OCI-LY1 (cell line): ENCODE results near the gene SCAMP2.

Experiments
- H2AFZ ChIP-seq: fragments of 200-600 bp; sonication (generic), shearing (Covaris generic); 2 replicates; pipeline ENCODE4 v1.6.0; 2014; ENCODE audit warnings: antibody characterized with exemption, mild to moderate bottlenecking, low read length
- H3F3A ChIP-seq: fragments of 200-600 bp; sonication (generic), shearing (Covaris generic); 2 replicates; pipeline ENCODE4 v1.6.0; 2014; ENCODE audit warnings: mild to moderate bottlenecking, antibody characterized with exemption, low read length, moderate library complexity; ENCODE audit not compliant: insufficient read depth
- H3K27ac ChIP-seq: fragments of 200-600 bp; sonication (generic); 2 replicates; pipeline ENCODE4 v1.5.1; 2014; ENCODE audit warnings: low read length, mixed run types, mild to moderate bottlenecking, low read depth; ENCODE audit not compliant: poor library complexity, severe bottlenecking
- H3K27me3 ChIP-seq: fragments of 200-600 bp; sonication (generic); 2 replicates; pipeline ENCODE4 v1.6.0; 2014; ENCODE audit warnings: antibody characterized with exemption, mild to moderate bottlenecking, low read length, moderate library complexity; ENCODE audit not compliant: insufficient read depth
- H3K36me3 ChIP-seq: fragments of 200-600 bp; sonication (generic); 2 replicates; pipeline ENCODE4 v1.6.1; 2014; ENCODE audit warnings: mild to moderate bottlenecking, antibody characterized with exemption, low read length, moderate library complexity, mixed read lengths; ENCODE audit not compliant: insufficient read depth
- H3K4me1 ChIP-seq: fragments of 200-600 bp; sonication (generic); 2 replicates; pipeline ENCODE4 v1.5.1; 2014; ENCODE audit warnings: mild to moderate bottlenecking, low read length, moderate library complexity; ENCODE audit not compliant: insufficient read depth, severe bottlenecking
- H3K4me2 ChIP-seq: fragments of 200-600 bp; sonication (generic), shearing (Covaris generic); 2 replicates; pipeline ENCODE4 v1.6.1; 2014; ENCODE audit warnings: low read length
- H3K4me3 ChIP-seq: fragments of 200-600 bp; sonication (generic); 2 replicates; pipeline ENCODE4 v1.5.1; 2014; ENCODE audit warnings: low read length, low read depth, mild to moderate bottlenecking, mixed read lengths; ENCODE audit not compliant: poor library complexity, severe bottlenecking
- H3K79me2 ChIP-seq: fragments of 200-600 bp; shearing (Covaris generic); 2 replicates; pipeline ENCODE4 v1.6.1; 2016; ENCODE audit warnings: mixed run types, low read length, mixed read lengths; ENCODE audit not compliant: insufficient read depth
- H3K9ac ChIP-seq: fragments of 200-600 bp; sonication (generic), shearing (Covaris generic); 2 replicates; pipeline ENCODE4 v1.6.1; 2014; ENCODE audit warnings: mild to moderate bottlenecking, low read length, mixed read lengths
- H3K9me2 ChIP-seq: fragments of 200-600 bp; sonication (generic), shearing (Covaris generic); 2 replicates; pipeline ENCODE4 v1.6.1; 2014; ENCODE audit warnings: low read depth, mild to moderate bottlenecking, low read length, mixed read lengths
- H3K9me3 ChIP-seq: fragments of 200-600 bp; shearing (Covaris generic); 2 replicates; pipeline ENCODE4 v1.6.1; 2014; ENCODE audit warnings: low read length, mixed read lengths
- H4K20me1 ChIP-seq: fragments of 200-600 bp; sonication (generic), shearing (Covaris generic); 2 replicates; pipeline ENCODE4 v1.6.0; 2016; ENCODE audit warnings: mild to moderate bottlenecking, low read length; ENCODE audit not compliant: insufficient read depth
- CTCF ChIP-seq: fragments of 200-600 bp; sonication (generic), shearing (Covaris generic); IDR thresholded peaks from 2 replicates; pipeline ENCODE4 v1.5.1; 2017; ENCODE audit warnings: mild to moderate bottlenecking, antibody characterized with exemption, low read length, moderate library complexity, mixed read lengths
- EZH2 ChIP-seq: fragments of 200-600 bp; sonication (generic), shearing (Covaris generic); IDR thresholded peaks from 2 replicates; pipeline ENCODE4 v1.8.0; 2017; ENCODE audit warnings: borderline replicate concordance, mixed run types, mild to moderate bottlenecking, antibody characterized with exemption, low read length, moderate library complexity, mixed read lengths

Gene SCAMP2

GRCh38 chr15:74840851-74841775, 32.1 kb downstream of the SCAMP2 start:
- no peaks in the 10 kb centered on the region for H3F3A ChIP-seq
- no peaks in the 10 kb centered on the region for H3K9me3 ChIP-seq
- H3K4me2 ChIP-seq = peak overlapping the region; percentile 73
- H3K27me3 ChIP-seq = no peaks in the 10 kb centered on the region
- no peaks in the 10 kb centered on the region for H3K79me2 ChIP-seq
- peaks cover 51% of the 10 kb centered on the region for H3K4me1 ChIP-seq
- peak overlapping the region; percentile 82; the same call in 1 of the 2 replicates for H3K9ac ChIP-seq
- no peak overlapping the region for H2AFZ ChIP-seq
- H3K4me3 ChIP-seq = peak overlapping the region; percentile 78
- H4K20me1 ChIP-seq = no peaks in the 10 kb centered on the region
- H3K9me2 ChIP-seq = no peaks in the 10 kb centered on the region
- no peak overlapping the region for H3K27ac ChIP-seq
- H3K36me3 ChIP-seq = peaks cover 27% of the 10 kb centered on the region; the same call in 1 of the 2 replicates
- TF ChIP-seq CTCF (no peak), EZH2 (no peak)

DNA sequence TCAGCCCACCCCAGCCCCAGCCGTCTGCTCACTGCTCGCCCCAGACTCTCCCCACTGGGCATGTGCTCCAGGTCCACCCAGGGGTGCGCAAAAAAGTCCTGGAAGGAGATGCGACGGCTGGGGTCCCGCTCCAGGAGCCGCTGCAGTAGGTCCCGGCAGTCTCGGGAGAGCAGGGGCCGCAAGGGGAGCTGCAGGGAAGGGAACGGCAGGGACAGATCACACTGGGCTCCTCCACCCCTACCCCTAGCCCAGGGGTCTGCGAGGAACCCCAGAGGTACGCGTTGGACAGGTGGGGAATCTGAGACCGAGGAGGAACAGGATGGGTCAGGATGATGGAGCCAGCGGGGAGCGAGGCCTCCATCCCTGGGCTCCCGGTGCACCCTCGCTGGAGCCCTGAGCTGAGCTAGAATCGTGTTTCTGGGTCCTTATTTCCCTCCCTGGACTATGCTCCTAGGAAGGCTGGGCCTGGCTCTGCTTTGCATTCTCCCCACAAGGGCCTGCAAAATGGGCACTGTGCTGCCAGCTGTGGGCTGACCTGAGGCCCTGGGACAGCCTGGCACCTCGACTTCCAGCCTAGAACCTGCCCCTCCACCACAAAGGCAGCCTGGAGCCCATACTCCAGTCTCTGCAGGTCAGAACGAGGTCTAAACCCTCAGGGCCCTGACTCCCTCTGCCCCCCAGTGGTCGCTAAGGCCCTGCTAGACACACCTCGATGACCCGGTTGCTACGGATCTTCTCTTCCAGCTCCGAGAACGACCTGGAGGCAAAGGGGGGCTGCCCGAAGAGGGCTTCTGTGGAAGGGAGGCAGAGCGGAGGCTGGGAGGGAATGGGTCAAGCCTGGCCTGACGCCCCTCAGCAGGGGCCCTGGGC, 33.4 kb downstream of the SCAMP2 start:
- Histone ChIP-seq H3K9me2 (no peaks in the 10 kb centered on the region), H2AFZ (no peak overlapping the region), H3K9ac (peak overlapping the region; percentile 17; the same call in 1 of the 2 replicates), H3K4me3 (no peak overlapping the region), H3K27ac (no peak overlapping the region), H3F3A (no peaks in the 10 kb centered on the region), H3K79me2 (no peaks in the 10 kb centered on the region), H4K20me1 (no peaks in the 10 kb centered on the region), H3K4me1 (peaks cover 42% of the 10 kb centered on the region), H3K36me3 (peaks cover 27% of the 10 kb centered on the region; the same call in 1 of the 2 replicates), H3K9me3 (no peaks in the 10 kb centered on the region), H3K27me3 (no peaks in the 10 kb centered on the region), H3K4me2 (no peak overlapping the region; the same call in 1 of the 2 replicates)
- TF ChIP-seq CTCF (peak; percentile 50), EZH2 (no peak)

DNA sequence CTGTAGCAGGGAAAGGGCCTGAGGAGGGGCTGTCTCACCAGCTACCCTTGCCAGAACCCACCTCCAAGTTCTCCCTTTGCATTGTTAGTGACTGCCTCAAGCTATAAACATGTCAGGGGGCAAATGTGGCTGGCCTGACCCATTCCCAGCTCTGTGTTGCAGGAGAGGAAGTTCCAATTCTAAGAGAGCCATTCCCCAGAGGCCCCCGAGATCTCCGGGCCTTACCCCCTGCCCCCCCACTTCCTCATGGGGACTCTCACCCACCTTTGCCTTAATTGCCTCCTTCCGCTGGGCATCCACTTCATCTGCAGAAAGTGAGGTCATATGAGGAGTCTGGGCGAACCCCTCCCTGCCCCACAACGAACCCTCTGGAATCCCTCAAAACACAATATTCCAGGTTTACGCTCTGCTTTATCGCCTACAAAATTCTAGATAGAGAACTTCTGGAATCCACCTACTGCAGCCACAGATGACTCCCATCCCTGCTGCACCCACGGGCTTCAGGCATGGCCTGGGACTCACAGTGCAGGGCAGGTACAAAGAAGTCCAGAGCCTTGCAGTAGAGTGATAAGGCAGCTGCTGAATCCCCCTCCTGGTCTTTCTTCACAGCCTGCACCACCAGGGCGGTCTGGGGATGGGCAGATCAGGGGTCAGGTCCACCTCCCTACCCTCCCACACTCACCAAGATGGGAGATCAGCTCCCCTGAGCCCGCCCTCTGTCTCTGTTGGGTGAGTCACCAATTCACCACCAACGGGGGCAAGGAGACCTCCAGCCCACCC, 34.2 kb downstream of the SCAMP2 start:
- no peaks in the 10 kb centered on the region for H4K20me1 ChIP-seq
- no peaks in the 10 kb centered on the region for H3K9me3 ChIP-seq
- H3K4me2 ChIP-seq = no peak overlapping the region
- H3K79me2 ChIP-seq = no peaks in the 10 kb centered on the region
- TF ChIP-seq CTCF (no peak), EZH2 (no peak)
- no peak overlapping the region for H3K4me3 ChIP-seq
- H3K9me2 ChIP-seq = no peaks in the 10 kb centered on the region
- H3K9ac ChIP-seq = no peak overlapping the region
- peaks cover 20% of the 10 kb centered on the region; the same call in 1 of the 2 replicates for H3K36me3 ChIP-seq
- peaks cover 34% of the 10 kb centered on the region for H3K4me1 ChIP-seq
- H3K27ac ChIP-seq = no peak overlapping the region
- H3F3A ChIP-seq = no peaks in the 10 kb centered on the region
- H3K27me3 ChIP-seq = no peaks in the 10 kb centered on the region
- H2AFZ ChIP-seq = no peak overlapping the region
